ENCODE data around the gene TNNT1.
A peak's percentile ranks its signal among the peaks of the same experiment; 100 is the strongest.
"Not testable (repeated sequence)": the region's sequence is repeated elsewhere in the genome, so short reads cannot be mapped to it uniquely, and the experiment has no call there.

TNNT1 gene

GRCh38 chr19:55176076-55176475, 27.1 kb upstream of the TNNT1 start:
- POLR2A ChIA-PET: interaction anchor here (1.1 to 2.2 kb wide), 2 partner anchors 33 to 40 kb away, joined by 3 to 5 read pairs; partner anchors contain the start of gene PTPRH

GRCh38 chr19:55175117-55175867, 26.3 kb upstream of the TNNT1 start:
- POLR2A ChIA-PET: interaction anchor here (1.1 to 2.2 kb wide), 2 partner anchors 34 to 41 kb away, joined by 3 to 5 read pairs; partner anchors contain the start of gene PTPRH
- CTCF ChIA-PET: interaction anchor here (1.0 to 1.7 kb wide), 2 partner anchors 9 to 16 kb away, joined by 3 to 5 read pairs; partner anchors contain the start of gene DNAAF3

More at GRCh38 chr19:55176076-55176475, 27.1 kb upstream of the TNNT1 start:
- CTCF ChIA-PET: no interaction called here
- TF ChIP-seq ZNF384 (IDR thresholded peaks at IDR 0.05) (no peak), LEF1 (IDR thresholded peaks at IDR 0.05; ENCODE audit: borderline replicate concordance) (no peak), PKNOX1 (IDR thresholded peaks at IDR 0.05) (no peak)
- no peak for DNase-seq (ENCODE audit: extremely low spot score)

DNA sequence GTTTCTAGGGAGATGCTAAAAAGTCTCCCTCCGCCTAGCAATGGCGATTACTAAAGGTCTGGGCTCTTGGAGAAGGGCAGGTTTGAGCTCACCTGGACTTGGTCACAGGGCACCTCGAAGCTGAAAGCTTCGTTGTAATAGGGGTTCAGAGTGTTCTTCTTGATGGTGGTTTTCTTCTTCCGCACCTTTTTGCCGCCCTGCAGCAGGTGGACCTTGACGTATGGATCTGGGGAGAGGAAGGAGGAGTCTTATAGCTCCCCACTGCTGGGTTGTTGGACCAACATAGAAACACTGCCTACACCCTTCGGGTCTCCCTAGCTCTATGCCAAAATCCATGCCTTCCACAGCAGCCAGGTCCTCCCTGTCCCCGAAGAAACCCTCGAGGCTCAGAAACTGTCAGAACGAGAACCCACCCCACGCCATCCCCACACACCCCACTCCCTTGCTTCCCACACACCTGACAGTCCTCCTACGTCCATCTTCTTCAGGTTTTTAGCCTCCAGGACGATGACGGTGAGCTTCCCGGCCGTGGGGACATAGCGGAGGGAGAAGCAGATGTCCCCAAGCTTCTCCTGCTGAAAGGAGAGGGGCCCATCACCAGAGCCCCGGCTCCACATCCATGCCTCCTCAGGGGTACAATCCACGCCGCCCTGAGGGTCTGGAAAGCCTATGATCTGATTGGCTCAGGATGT, 25.6 kb upstream of the TNNT1 start:
- CTCF ChIA-PET: interaction anchor here (1.0 to 1.7 kb wide), 2 partner anchors 9 to 15 kb away, joined by 3 to 5 read pairs; partner anchors contain the start of gene DNAAF3
- no peak for DNase-seq (ENCODE audit: extremely low spot score)
- POLR2A ChIA-PET: interaction anchor here (0.6 to 2.2 kb wide), 6 partner anchors 28 to 106 kb away, joined by 3 to 8 read pairs (median 3); partner anchors contain the start of genes HSPBP1, PPP6R1 and PTPRH
- no peak for TF ChIP-seq ARNT (IDR thresholded peaks at IDR 0.05)
- TF ChIP-seq L3MBTL2 (conservative IDR thresholded peaks at IDR 0.05): peak; percentile 70
- TF ChIP-seq ZNF384 (IDR thresholded peaks at IDR 0.05): no peak
- no peak for TF ChIP-seq PKNOX1 (IDR thresholded peaks at IDR 0.05)

More at GRCh38 chr19:55175117-55175867, 26.3 kb upstream of the TNNT1 start:
- TF ChIP-seq SP1 (IDR thresholded peaks at IDR 0.05) (no peak), HDGF (IDR thresholded peaks at IDR 0.05; ENCODE audit: borderline replicate concordance) (no peak), BHLHE40 (IDR thresholded peaks at IDR 0.05; ENCODE audit: borderline replicate concordance) (no peak), ELF4 (IDR thresholded peaks at IDR 0.05) (no peak), TARDBP (IDR thresholded peaks at IDR 0.05) (no peak), CTBP1 (IDR thresholded peaks at IDR 0.05; ENCODE audit: borderline replicate concordance) (no peak), FOXK2 (IDR thresholded peaks at IDR 0.05) (no peak), ARNT (IDR thresholded peaks at IDR 0.05) (no peak), SUZ12 (IDR thresholded peaks at IDR 0.05) (no peak), LEF1 (IDR thresholded peaks at IDR 0.05; ENCODE audit: borderline replicate concordance) (no peak), PKNOX1 (IDR thresholded peaks at IDR 0.05) (no peak), ZNF384 (IDR thresholded peaks at IDR 0.05) (no peak), L3MBTL2 (conservative IDR thresholded peaks at IDR 0.05) (no peak), NFRKB (IDR thresholded peaks at IDR 0.05) (no peak)
- DNase-seq (ENCODE audit: extremely low spot score): no peak

DNA sequence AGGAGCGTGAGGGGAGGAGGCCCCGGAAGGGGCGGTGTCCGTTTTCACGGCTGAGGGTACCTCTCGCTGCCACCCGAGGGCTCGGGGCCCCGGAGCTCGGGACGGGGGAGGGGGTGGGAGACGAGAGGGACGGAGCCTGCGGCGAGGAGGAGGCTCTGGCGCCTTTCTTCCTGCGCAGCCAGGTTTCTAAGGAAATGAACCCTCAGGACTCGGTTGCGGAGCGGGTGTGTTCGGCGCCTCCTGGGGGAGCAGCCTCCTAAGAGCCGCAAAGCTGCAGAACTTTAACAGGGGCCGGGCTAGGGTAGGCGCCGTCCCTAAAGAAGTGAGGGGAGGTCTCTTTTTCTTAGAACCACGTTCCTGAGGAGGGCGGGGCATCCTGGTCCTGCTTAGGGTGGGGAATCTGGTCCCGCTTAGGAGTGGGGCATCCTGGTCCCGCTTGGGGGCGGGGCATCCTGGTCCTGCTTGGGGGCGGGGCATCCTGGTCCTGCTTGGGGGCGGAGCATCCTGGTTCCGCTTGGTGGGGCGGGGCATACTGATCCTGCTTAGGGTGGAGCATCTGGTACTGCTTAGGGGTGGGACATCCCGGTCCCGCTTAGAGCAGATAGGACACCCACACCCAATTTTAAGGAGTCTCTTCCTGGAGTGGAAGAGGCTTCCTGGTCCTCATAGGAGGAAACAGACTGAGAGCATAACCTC, 24.9 kb upstream of the TNNT1 start:
- TF ChIP-seq ARNT (IDR thresholded peaks at IDR 0.05): no peak
- TF ChIP-seq BHLHE40 (IDR thresholded peaks at IDR 0.05; ENCODE audit: borderline replicate concordance): no peak
- TF ChIP-seq ZNF384 (IDR thresholded peaks at IDR 0.05): no peak
- no peak for TF ChIP-seq HDGF (IDR thresholded peaks at IDR 0.05; ENCODE audit: borderline replicate concordance)
- TF ChIP-seq TARDBP (IDR thresholded peaks at IDR 0.05): no peak
- no peak for TF ChIP-seq FOXA1 (IDR thresholded peaks at IDR 0.05)
- TF ChIP-seq SP1 (IDR thresholded peaks at IDR 0.05): no peak
- no peak for TF ChIP-seq NFRKB (IDR thresholded peaks at IDR 0.05)
- no peak for TF ChIP-seq L3MBTL2 (conservative IDR thresholded peaks at IDR 0.05)
- ChIA-PET CTCF (interaction anchor here (1.7 kb wide), 1 partner anchor 14 kb away, joined by 5 read pairs; no protein-coding TSS in a partner anchor), POLR2A (interaction anchor here (0.6 to 2.2 kb wide), 7 partner anchors 13 to 106 kb away, joined by 3 to 8 read pairs (median 3); partner anchors contain the start of genes HSPBP1 and PPP6R1)
- peak; percentile 83 for DNase-seq (ENCODE audit: extremely low spot score)

DNA sequence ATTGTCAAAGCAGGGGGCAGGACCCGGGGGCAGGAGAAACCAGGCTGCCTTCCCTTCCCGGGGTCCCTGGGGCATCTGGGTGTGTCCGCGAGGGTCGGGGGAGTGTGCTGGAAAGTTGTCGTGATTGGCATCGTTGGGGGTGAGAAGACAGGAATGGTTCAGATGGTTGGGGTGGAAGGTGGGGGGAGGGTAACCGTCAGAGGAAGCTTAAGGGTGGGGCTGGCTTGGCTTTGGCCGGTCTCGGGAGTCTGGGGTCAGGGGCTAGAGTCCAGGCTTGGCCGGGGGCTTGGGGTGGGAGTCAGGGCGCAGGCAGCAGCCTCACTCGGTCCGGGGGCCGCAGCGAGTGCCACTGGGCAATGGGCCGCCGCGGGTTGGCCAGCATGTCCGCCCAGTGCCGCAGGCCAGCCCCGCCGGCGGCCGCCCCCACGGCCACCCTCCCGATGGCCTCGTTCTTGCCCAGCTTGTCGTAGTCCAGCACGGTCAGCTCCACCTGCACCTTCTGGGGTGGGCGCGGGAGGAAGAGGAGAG, 24.2 kb upstream of the TNNT1 start:
- DNase-seq (ENCODE audit: extremely low spot score): no peak
- CTCF ChIA-PET: no interaction called here
- no peak for TF ChIP-seq ARNT (IDR thresholded peaks at IDR 0.05)
- no peak for TF ChIP-seq ELF4 (IDR thresholded peaks at IDR 0.05)
- TF ChIP-seq NFRKB (IDR thresholded peaks at IDR 0.05): no peak
- POLR2A ChIA-PET: interaction anchor here (0.8 to 1.6 kb wide), 4 partner anchors 13 to 86 kb away, joined by 3 to 8 read pairs (median 3); partner anchors contain the start of gene PPP6R1

DNA sequence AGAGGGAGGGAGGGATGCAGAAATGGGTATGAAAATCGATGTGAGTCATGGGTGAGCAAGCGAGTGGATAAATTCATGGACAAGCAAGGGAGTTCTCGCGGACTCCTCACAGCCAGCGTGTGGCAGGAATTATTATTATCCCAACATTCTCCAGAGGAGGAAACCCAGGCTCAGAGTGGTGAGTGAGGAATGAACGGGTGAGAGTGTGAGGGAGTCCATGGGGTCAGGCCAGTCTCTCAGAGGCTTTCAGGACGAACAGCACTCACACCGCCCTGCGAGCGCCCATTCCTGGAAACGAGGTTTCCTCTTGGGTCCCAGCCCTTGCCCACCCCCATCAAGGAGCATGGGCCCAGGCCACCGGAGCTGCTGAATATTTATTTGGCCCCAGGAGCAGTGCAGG, 23.7 kb upstream of the TNNT1 start:
- CTCF ChIA-PET: no interaction called here
- TF ChIP-seq FOXA1 (IDR thresholded peaks at IDR 0.05) (no peak), CTBP1 (IDR thresholded peaks at IDR 0.05; ENCODE audit: borderline replicate concordance) (no peak), SUZ12 (IDR thresholded peaks at IDR 0.05) (no peak), PKNOX1 (IDR thresholded peaks at IDR 0.05) (no peak), FOXK2 (IDR thresholded peaks at IDR 0.05) (no peak), ZNF384 (IDR thresholded peaks at IDR 0.05) (no peak), ELF4 (IDR thresholded peaks at IDR 0.05) (no peak), NFRKB (IDR thresholded peaks at IDR 0.05) (no peak), FOXM1 (IDR thresholded peaks at IDR 0.05; ENCODE audit: borderline replicate concordance) (no peak), BHLHE40 (IDR thresholded peaks at IDR 0.05; ENCODE audit: borderline replicate concordance) (no peak), ARNT (IDR thresholded peaks at IDR 0.05) (no peak), TARDBP (IDR thresholded peaks at IDR 0.05) (no peak), LEF1 (IDR thresholded peaks at IDR 0.05; ENCODE audit: borderline replicate concordance) (no peak), L3MBTL2 (conservative IDR thresholded peaks at IDR 0.05) (no peak)
- POLR2A ChIA-PET: interaction anchor here (0.8 kb wide), 1 partner anchor 12 kb away, joined by 3 read pairs; no protein-coding TSS in a partner anchor
- no peak for DNase-seq (ENCODE audit: extremely low spot score)

DNA sequence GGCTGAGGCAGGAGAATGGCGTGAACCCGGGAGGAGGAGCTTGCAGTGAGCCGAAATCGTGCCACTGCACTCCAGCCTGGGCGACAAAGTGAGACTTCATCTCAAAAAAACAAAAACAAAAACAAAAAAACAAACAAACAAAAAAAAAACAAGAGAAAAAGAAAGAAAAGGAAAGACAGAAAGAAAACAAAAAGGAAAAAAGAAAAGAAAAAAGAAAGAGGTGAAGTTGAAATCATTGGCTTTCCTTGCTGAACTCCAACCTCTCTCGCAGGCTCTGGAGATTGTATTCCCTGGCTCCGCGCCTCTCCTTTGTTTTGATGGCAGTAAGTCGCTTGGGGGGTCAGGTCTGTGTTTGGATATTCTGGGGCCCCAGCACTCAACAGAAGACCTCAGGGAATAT, 23.3 kb upstream of the TNNT1 start:
- DNase-seq (ENCODE audit: extremely low spot score); CTCF ChIA-PET; POLR2A ChIA-PET: not testable (repeated sequence)
